Cerebellar nuclear complex (tissue), 1 donor: ENCODE results near the gene EPN2.
A peak's percentile ranks its signal among the peaks of the same experiment; 100 is the strongest.

ENCODE experiments used
- DNase-seq, 2 experiments: peaks; one replicate each; lab custom pipeline; 2025; lab: John Stamatoyannopoulos, UW

EPN2 gene

DNA sequence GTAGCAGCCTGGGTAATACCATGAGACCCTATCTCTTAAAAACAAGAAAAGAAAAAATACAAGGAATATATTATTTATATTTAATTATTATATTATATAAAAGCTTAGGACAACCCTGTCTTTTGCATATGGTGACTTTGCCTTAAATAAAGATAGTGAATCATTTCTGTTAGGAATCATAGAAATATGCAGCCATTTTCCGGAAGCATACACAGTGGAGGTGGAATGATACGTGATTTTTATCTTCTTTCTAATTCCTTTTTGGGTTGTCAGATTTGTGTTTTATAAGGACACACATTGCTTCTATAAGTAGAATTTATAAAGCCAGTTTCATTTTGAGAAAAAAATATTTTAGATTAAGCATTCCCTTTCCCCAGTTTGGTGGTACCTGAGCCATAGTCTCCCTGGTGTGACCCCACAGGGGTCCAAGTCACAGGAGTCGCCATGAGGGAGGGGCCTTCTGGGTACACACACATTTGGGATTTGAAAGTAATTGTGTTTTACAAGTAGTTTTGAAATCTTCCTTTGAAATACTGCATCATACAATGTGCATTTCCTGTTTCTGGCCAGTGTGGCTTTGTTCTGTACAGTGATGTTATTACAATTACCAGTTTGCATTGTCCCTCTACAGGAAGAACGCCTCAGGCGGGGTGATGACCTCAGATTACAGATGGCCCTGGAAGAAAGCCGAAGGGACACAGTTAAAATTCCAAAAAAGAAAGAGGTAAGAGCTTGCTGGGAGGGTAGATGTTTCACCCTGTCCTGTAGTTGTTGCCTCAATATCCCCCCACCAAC is 74.5 kb downstream of the EPN2 start:
- DNase-seq, result no peak

DNA sequence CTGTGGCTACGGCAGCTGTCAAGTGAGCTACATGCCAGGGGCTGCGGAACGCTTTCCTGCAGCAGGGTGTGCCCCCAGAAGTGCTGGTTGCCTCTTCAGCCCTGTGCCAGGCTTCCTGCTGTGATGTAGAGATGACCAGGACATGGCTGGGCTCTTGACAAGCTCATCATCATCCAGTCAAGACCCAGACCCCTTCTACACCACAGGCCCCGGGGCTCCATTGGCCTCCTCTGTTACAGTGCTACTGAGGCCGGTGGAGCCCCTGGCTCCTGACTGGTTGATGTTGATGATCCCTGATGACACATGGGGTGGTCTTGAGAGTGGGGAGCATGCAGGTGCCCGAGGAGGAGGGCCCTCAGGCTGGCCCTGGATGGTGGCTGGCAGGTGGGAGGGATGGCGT is 75.2 kb downstream of the EPN2 start:
- DNase-seq, result no peak

DNA sequence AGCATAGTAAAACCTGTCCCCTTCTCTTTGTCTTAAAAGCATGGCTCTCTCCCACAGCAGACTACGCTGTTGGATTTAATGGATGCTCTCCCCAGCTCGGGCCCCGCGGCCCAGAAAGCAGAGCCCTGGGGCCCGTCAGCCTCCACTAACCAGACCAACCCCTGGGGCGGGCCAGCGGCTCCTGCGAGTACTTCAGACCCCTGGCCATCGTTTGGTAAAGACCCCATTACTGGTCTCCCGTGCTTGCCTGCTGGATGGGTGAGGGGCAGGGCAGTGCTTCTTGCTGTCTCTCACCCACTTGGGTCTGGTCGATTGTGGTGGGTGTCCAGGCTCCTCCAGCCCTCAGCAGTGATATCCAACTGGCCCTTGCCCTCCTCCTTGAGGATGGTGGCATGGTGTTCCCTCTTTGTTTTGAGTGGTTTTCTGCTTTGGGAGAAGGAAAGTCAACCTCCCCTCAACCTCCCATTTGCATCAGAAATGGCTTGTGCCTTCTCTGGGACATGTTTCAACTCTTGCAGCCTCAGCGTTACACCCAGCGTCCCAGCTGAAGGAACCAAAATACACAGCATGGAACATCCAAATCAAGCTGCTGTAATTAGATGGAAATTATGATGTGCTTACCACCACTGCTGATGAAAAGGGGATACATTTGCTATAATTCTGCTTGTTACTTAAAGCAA is 76.0 kb downstream of the EPN2 start:
- no peak for DNase-seq

DNA sequence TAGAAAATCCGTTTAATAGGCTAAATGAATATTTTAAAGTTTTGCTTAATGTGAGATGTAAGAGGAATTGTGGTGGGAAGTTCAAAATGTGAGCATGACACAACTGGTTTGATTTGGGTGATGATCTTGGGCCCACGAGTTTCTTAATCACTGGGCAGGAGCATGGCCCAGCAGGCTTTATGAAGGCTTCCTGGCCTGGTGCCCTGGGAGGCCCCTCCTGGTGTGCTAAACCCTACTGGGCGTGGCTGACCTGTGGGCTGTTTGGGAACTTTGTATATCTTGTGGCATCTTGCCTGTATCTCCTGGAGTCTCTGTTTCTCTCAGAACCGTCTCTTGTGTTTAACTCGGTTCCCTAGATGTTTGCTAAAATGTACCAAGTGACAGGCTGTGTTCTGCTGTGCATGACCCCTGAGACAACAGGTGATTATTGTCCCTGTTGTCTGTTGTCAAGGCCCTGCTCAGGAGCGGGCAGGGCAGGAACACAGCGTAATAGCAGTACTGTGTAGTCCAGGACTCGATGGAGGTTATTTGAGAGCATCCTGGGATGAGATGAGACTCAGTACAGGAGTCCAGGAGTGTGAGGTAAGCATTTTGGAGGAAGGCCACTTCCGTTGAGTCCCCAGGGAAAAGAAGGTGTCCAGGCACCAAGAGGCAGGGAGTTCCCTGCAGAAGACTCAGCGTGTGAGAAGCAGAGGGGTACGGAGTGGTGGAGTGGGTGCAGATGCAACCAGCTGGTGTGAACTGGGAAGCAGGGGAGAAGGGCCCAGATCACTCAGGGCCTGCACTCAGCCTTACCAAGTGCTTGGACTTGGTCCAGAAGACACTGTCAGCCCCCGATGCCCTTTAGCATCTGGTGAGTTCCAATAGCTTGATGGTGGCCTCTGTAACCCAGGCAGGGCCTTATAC is 76.8 kb downstream of the EPN2 start:
- DNase-seq, result no peak

DNA sequence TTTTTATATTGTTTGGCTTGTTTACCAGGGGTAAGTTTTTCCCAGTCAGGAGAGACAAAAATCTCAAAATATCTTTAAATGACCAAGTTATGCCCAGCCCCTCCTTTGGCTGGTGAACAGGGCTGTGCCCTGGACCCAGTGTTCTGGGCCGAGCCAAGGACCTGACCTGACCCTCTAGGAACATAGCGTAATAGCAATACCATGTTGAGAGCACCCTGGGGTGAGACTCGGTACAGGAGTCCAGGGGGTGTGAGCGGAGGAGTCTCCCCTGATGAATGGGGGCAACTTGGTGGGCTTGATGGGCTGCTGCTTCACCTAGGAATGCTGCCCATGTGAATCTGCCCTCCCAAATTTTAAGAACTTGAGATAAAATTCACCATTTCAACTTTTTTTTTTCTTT is 77.9 kb downstream of the EPN2 start:
- DNase-seq, result no peak

DNA sequence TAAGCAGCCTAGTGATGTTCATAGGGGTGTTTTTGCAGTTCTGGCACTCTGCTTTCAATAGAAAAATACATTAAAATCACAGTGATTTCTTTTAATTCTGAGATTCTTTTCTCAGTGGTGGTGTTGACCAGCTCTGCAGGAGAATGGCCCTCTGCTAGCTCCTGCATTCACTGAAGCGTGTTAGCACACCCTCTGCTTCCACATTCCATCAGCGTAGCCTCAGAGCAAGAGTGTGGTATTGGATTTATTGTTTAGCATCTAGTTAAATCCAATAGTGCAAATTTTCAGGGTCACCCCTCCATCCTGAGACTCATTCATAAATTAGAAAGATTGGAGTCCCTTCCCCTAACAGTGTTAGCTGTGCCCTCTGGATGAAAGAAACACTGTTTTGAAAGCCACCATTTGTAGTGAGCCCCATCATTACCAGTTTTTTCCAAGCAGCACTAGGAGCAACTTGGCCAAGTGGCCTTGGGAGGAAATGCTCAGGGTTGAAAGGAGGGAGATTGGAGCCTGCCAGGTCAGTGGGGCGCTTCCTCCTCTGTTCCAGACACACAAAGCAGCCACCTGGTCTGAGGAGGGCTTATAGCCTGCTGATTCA is 79.7 kb downstream of the EPN2 start:
- peak in 1 of 2 experiments; percentile 92 for DNase-seq

DNA sequence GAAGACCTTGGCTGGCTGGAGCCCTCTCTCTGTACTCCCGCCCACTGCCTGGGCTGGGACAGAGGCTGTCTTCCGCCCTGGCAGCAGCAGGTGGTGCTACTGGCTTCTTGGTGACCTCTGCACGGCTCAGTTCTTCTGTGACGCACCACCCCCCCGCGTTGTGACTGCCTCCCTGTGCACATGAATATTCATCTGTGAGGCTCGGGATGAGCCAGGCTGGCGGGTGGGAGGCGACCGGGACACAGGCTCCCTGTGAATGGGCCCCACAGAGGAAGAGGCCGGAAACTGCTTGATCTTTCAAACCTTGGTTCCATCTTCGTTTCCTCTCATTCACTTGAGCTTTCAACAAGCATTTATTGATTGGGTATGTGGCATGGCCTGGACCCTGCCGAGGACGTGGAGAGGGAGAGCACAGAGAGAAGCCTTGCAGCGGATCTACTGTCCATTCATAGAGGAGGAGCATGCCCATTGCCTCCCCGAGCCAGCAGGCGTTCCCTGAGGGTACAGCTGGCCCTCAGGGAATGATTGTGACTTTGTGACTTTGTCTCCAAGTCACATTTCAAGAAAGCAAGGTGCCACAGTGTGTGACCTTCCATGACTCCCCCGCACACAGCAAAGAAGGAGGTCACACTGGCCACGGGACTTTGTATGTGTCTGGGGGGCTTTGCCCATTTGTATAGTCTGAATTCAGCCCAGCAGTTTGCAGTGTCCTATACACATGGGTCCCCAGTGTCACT is 80.4 kb downstream of the EPN2 start:
- peak in 1 of 2 experiments; percentile 65 for DNase-seq

DNA sequence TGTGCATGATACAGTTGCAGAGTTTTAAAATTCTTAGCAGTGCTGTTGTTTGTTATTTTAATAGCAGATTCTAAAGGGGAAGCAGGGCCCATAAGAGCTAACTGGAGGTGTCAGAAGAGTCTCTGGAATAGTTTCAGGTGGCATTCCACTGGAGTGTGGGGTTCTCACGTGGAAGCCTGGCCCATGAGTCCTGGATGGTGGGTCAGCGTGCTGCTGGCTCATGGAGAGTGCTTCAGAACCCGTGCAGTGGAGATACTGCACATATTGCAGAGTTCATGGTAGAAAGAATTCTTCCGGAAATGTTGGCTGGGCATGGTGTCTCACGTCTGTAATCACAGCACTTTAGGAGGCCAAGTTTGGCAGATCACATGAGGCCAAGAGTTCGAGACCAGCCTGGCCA is 81.4 kb downstream of the EPN2 start:
- no peak for DNase-seq

DNA sequence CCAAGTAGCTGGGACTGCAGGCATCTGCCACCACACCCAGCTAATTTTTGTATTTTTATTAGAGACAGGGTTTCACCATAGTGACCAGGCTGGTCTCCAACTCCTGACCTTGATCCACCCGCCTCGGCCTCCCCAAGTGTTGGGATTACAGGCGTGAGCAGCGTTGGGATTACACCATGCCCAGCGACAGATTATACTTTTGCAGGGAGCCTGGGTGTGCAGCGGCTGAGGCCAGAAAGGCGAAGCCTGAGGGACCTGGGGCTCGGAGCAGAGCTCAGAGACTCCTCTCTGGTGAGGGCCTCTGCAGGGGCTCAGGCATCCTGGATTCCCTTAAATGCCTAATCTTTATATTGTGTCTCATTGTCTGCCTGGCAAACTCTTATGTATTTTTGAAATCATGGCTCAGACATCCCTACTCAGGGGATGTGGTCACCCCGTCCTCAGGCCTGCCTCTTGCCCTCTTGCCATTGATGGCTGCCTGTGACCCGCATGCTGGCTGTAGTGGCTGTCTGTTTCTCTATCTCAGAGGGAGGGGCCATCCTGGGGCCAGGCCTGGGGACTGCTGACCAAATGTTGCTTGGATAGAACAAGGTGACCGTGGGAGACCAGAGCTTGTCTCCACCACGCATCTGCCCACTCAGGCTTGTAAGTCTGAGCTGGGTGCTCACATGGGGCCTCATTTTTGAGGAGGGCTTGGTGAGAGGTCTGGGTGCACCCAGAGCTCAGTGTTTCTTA is 82.8 kb downstream of the EPN2 start:
- no peak for DNase-seq

DNA sequence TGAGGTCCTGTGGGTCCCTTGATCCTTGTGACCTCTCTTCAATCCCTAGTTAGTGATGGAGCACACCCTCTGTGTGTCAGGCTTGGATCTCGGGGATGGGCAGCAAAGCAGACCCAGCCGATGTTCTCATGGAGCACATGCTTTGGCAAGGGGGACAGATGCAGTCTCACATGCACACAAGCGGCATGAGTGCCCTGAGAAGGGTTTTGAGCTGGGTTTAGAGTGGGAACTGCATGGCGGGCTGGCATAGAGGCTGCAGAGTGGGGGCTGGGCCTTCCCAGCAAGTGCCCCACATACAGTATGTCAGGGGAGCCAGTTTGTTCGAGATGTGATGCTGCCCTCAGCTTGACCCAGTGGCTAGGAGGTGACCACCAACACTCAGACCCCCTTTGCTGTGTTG is 83.7 kb downstream of the EPN2 start:
- no peak for DNase-seq

DNA sequence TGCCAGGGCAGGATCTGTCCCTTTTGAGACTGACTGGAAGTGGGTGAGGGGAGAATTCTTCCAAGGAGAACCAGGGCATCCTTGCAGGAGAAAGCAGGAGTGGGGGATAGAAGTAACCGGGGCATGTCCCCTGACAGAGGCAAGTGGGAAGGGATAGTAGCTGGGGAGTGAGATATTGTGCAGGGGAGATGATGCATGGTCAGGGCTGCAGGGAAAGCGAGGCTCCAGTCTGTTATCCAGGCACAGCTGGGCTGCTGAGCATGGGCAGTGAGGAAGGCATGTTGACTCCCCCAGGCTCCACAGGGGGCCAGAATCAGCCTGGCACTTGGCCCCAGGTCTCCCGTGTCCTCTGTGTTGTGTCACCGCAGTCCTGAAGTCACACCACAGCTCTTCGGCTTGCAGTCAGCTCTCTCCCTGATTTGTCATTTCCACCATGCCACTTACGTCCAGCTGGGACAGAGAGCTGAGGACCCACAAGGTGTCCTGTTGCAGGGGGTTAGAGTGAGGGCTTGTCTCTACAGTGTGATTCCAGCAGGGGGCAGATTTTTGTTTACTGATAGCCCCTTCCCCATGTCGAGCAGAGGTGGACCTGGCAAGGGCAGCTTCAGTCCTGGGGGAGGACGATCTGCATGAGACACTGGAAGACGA is 84.4 kb downstream of the EPN2 start:
- DNase-seq, result no peak

DNA sequence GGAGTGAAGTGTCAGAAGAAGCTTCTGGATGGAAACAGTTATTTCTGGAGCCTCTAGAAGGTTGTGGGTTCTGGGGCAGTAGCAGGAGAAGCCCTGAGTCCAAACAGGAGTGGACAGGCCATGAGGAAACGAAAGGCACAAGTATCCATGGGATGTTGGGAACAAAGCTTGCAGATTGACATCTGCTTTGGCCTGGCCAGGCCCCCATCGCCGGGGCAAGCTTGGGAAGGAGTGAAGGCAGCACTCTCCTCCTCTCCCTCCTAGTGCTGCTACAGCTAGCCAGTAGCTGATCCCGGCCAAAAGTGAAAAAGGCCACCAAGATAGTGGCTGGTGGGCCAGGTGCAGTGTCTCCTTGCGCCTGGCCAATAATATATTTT is 85.0 kb downstream of the EPN2 start:
- no peak for DNase-seq

DNA sequence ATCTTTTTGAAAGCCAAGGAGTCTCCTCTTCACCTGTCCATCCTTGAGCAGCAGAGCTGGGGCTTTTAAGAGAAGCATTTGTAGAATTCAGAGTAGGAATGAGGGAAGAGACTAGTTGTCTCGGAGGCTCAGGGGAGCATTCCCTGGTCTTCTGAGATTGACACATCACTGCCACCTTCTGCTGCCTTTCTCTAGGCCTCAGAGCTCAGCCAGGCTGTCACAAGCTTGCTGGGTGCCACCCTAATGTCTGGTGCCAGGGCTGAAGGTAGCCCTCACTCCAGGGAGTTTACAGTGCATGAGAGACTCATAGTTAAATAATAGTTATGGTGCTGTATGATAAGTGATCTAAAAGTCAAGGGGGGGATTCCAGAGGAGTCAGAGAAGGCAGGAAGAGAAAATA is 85.7 kb downstream of the EPN2 start:
- no peak for DNase-seq

DNA sequence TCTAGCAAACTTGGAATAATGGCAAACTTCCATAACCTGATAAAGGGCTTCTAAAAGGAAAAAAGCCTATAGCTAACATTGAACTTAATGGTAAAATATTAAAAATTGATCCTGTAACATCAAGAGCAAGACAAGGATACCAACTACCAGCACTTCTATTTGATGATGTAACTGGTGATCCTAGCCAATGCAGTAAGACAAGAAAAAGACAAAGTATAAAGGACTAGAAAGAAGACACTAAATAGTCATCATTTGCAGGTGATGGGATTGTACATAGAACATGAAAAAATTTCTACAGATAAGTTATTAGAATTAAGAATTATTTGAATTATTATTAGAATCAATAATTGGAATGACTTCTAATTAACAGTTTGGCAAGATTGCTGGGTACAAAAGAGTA is 88.4 kb downstream of the EPN2 start:
- no peak for DNase-seq

DNA sequence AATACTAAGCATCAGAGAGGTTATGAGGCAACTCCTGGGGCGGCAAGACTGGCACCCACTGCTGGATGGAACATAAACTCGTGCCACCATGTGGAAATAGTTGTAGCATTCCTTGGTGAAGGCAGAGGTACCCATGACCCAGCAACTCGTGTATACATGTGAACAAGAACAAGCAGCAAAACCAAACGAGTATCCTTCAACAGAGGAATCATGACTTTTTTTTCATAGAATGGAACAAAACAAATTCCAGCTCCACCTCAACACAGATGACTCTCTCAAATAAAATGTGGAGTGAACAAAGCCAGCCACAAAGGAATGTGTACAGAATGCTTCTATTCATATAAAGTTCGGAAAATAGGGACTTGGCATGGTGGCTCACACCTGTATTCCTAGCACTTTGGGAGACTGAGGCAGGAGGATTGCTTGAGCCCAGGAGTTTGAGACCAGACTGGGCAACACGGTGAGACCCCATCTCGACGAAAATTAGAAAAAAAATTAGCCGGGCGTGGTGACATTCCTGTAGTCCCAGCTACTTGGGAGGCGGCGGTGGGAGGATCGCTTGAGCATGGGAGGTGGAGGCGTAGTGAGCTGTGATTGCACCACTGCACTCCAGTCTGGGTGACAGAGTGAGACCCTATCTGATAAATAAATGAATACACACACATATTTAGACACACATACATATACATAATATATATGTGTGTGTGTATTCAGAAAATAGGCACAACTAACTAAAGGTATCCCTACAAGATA is 90.0 kb downstream of the EPN2 start:
- DNase-seq, result no peak

DNA sequence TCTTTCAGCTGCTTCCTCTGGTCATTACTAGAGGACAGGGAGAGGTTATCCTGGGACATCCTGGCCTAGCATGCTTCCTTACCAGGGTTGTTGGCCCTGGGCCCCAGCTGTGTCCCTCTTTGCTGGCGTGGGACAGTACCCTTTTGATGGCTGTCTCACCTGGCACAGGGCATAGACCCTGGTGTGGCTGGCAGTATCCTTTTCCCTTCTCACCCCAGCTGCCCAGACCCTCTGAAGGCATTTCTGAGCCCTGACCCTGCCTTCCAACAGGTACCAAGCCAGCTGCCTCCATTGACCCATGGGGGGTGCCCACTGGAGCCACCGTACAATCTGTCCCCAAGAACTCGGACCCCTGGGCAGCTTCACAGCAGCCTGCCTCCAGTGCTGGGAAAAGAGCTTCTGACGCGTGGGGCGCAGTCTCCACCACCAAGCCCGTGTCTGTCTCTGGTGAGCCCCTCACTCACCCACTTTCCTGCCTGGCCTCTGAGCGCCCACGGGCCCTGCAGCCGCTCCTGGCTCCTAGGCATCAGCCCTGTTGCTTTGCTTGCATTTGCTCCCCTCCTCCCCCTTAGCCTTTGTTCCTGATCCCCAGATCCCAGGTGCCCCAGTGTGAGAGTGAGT is 91.4 kb downstream of the EPN2 start:
- no peak for DNase-seq

DNA sequence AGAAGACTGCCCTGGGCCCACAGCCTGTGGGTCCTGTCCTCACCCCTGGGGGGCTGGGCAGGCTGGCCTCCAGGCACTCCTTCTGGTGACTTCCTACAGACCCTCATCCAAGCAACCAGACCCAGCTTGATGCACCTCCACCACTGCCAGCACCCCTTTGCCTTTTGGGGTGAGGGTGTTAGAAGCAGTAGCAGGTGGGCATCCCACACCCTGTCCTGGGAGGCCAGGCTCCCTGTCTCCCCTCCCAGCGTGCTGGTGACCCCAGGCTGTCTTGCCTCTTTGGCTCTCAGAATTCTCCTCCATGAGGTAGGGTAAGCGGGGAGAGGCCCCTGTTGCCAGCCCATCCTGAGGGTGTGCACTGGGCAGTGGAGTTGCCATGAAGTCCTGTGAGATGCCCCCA is 92.0 kb downstream of the EPN2 start:
- DNase-seq, result no peak

DNA sequence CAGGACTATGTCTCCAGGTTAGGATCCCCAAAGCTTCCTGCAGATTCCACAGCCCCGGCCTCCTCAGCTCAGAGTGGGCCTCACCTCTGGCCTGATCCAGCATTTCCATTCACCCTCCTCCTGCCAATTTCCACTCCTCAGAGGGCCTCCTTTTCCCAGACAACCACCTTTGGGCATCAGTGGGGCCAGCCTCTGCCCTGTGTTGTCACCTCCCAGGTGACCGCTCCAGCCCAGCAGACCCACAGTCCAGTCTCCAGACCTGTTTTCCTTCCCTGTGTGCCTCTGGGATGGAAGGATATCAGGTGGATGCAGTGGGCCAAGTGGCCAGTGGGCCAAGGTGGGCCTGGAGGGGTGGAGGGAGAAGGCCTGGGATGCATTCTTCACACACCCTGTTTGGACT is 92.7 kb downstream of the EPN2 start:
- DNase-seq, result no peak

DNA sequence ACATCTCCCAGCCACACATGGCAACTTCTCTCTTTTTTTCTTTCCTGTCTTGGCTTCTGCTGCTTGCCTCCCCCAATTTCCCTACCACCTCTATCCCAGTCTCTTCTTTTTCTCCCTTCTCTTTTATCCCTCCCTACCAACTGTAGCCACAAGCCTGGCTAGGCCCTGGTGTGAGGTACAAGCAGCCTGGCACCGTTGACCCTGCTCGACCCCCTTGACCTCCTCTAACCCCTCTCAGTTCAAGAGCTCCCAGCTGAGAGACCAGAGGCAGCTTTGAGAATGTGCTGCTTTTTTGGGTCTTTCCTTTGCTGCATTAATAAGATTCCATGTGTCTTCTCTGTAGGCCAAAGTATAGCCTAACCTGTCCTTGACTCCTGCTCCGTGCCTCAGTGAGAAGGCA is 93.1 kb downstream of the EPN2 start:
- DNase-seq, result no peak
